Neural progenitor cell (in vitro differentiated cells): ENCODE results near the gene TMEM37.

Source experiments
- CTCF ChIP-seq: fragments of 200-600 bp; sonication (generic); IDR thresholded peaks from 2 replicates; pipeline ENCODE4 v1.5.1; 2017; ENCODE audit warnings: antibody characterized with exemption, mild to moderate bottlenecking
- EZH2 ChIP-seq: fragments of 200-600 bp; sonication (generic); IDR thresholded peaks from 2 replicates; pipeline ENCODE4 v1.6.1; 2017; ENCODE audit warnings: antibody characterized with exemption, mild to moderate bottlenecking, moderate library complexity

GRCh38 chr2:119435953-119436297, 4.3 kb downstream of the TMEM37 start:
- no peak for TF ChIP-seq CTCF
- no peak for TF ChIP-seq EZH2
